Astrocyte (in vitro differentiated cells and primary cell): ENCODE data around the gene NUP93. TPM values are rescaled to one million over a fixed set of nuclear protein-coding genes. Genes with fewer than 3 reads are reported as not detected.
"Not testable (repeated sequence)": the region's sequence is repeated elsewhere in the genome, so short reads cannot be mapped to it uniquely, and the experiment has no call there.

Experiments
- DNase-seq: peaks from one replicate; pipeline ENCODE4 v3.0.0-alpha.2; 2010; ENCODE audit warnings: low read depth
- FAIRE-seq: peaks from 2 replicates; lab custom pipeline; 2011; peaks lifted over from hg19 to GRCh38; lab: Jason Lieb, UNC
- H2AFZ ChIP-seq: 2 replicates; pipeline ENCODE4 v1.6.0; 2012; ENCODE audit warnings: low read depth, low read length, inconsistent platforms
- H3K27ac ChIP-seq: 2 replicates; pipeline ENCODE4 v1.5.1; 2011; ENCODE audit warnings: low read depth, low read length, inconsistent platforms
- H3K27me3 ChIP-seq: 2 replicates; pipeline ENCODE4 v1.6.0; 2011; ENCODE audit warnings: low read length, inconsistent platforms; ENCODE audit not compliant: insufficient read depth
- H3K36me3 ChIP-seq: 2 replicates; pipeline ENCODE4 v1.5.1; 2011; ENCODE audit warnings: low read length, inconsistent platforms; ENCODE audit not compliant: insufficient read depth
- H3K4me1 ChIP-seq: 2 replicates; pipeline ENCODE4 v1.5.1; 2011; ENCODE audit warnings: low read length, inconsistent platforms; ENCODE audit not compliant: insufficient read depth
- H3K4me2 ChIP-seq: 2 replicates; pipeline ENCODE4 v1.6.0; 2012; ENCODE audit warnings: low read length, inconsistent platforms
- H3K4me3 ChIP-seq: 2 replicates; pipeline ENCODE4 v1.5.1; 2011; ENCODE audit warnings: low read depth, mild to moderate bottlenecking, low read length, inconsistent platforms; ENCODE audit not compliant: insufficient read depth
- H3K79me2 ChIP-seq: 2 replicates; pipeline ENCODE4 v1.6.0; 2012; ENCODE audit warnings: mild to moderate bottlenecking, low read length, inconsistent platforms; ENCODE audit not compliant: insufficient read depth
- H3K9ac ChIP-seq: 2 replicates; pipeline ENCODE4 v1.6.0; 2012; ENCODE audit warnings: mild to moderate bottlenecking, low read length, inconsistent platforms
- H3K9me3 ChIP-seq: 2 replicates; pipeline ENCODE4 v1.5.1; 2012; ENCODE audit warnings: low read depth, mild to moderate bottlenecking, low read length, inconsistent platforms; ENCODE audit not compliant: insufficient read depth
- H4K20me1 ChIP-seq: 2 replicates; pipeline ENCODE4 v1.6.0; 2012; ENCODE audit warnings: low read length, inconsistent platforms; ENCODE audit not compliant: insufficient read depth
- H3K27ac Mint-ChIP-seq: one replicate; pipeline ENCODE4 v1.8.0; 2021; ENCODE audit warnings: mild to moderate bottlenecking, mixed read lengths; ENCODE audit not compliant: unreplicated experiment
- H3K27me3 Mint-ChIP-seq: one replicate; pipeline ENCODE4 v1.8.0; 2021; ENCODE audit warnings: low read depth, mixed read lengths; ENCODE audit not compliant: unreplicated experiment
- H3K36me3 Mint-ChIP-seq: one replicate; pipeline ENCODE4 v1.8.0; 2021; ENCODE audit warnings: low read depth, mixed read lengths; ENCODE audit not compliant: unreplicated experiment
- H3K4me1 Mint-ChIP-seq: one replicate; pipeline ENCODE4 v1.8.0; 2021; ENCODE audit warnings: low read depth, mixed read lengths; ENCODE audit not compliant: unreplicated experiment
- H3K4me3 Mint-ChIP-seq: one replicate; pipeline ENCODE4 v1.8.0; 2021; ENCODE audit warnings: mild to moderate bottlenecking, moderate library complexity, mixed read lengths; ENCODE audit not compliant: unreplicated experiment
- H3K9me3 Mint-ChIP-seq: one replicate; pipeline ENCODE4 v1.8.0; 2021; ENCODE audit warnings: mild to moderate bottlenecking, mixed read lengths; ENCODE audit not compliant: unreplicated experiment
- CTCF ChIP-seq: IDR thresholded peaks from 2 replicates; pipeline ENCODE4 v1.5.1; 2011; ENCODE audit warnings: low read depth, mild to moderate bottlenecking, inconsistent platforms, low read length, moderate library complexity; ENCODE audit not compliant: insufficient read depth
- EZH2 ChIP-seq: IDR thresholded peaks from 2 replicates; pipeline ENCODE4 v1.6.1; 2012; ENCODE audit warnings: mild to moderate bottlenecking, low read length, inconsistent platforms; ENCODE audit not compliant: insufficient read depth
- total RNA-seq: library from RNA; stranded (reverse); gene quantifications from 2 replicates; pipeline ENCODE4 v1.2.1, GENCODE V29; 2021

Gene NUP93
- total RNA-seq, 1 donor from 2014 or later = 89.3 TPM

DNA sequence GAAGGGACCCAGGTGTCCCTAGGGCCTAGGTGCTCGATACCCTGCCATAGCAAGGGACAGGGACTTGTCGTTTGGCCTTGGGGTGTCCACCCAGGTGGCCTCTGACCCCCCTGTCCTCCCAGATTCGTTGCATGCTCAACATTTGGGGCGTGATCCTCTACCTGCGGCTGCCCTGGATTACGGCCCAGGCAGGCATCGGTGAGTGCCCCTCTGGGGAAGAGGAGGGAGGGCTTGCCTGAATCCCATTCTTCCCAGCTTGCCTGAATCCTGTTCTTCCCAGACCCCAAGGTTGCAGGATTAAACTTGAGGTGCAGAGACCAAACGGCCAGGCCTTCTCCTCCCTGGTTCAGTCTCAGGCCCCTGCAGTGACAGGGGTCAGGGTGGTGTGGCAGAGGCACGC, 138.2 kb downstream of the NUP93 start:
- no peak for FAIRE-seq
- H4K20me1 ChIP-seq = no peaks in the 10 kb centered on the region
- no peaks in the 10 kb centered on the region for H3K36me3 ChIP-seq
- no peaks in the 10 kb centered on the region for H3K79me2 ChIP-seq
- peaks cover 6% of the 10 kb centered on the region for H3K27me3 Mint-ChIP-seq
- no peaks in the 10 kb centered on the region for H3K4me1 ChIP-seq
- H3K4me2 ChIP-seq = no peak overlapping the region
- no peaks in the 10 kb centered on the region for H3K4me1 Mint-ChIP-seq
- no peak overlapping the region for H3K27ac Mint-ChIP-seq
- H3K9ac ChIP-seq = no peak overlapping the region
- H3K27me3 ChIP-seq = no peaks in the 10 kb centered on the region
- H3K4me3 ChIP-seq = no peak overlapping the region
- no peaks in the 10 kb centered on the region for H3K36me3 Mint-ChIP-seq
- TF ChIP-seq EZH2 (no peak), CTCF (no peak)
- DNase-seq = no peak
- no peak overlapping the region for H3K4me3 Mint-ChIP-seq
- no peak overlapping the region for H3K27ac ChIP-seq
- H2AFZ ChIP-seq = no peak overlapping the region
- no peaks in the 10 kb centered on the region for H3K9me3 Mint-ChIP-seq
- no peaks in the 10 kb centered on the region for H3K9me3 ChIP-seq

DNA sequence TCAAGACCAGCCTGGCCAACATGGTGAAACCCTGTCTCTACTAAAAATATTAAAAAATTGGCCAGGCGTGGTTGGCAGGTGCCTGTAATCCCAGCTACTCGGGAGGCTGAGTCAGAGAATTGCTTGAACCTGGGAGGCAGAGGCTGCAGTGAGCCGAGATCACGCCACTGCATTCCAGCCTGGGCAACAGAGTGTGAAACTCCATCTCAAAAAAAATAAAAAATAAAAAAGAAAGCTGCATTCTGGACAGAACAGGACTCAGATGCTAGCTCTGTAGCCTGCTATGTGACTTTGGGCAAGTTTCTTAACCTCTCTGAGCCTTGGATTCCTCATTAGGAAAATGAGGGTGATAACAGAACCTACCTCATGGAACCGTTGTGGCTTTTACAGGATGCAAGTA, 138.8 kb downstream of the NUP93 start:
- not testable (repeated sequence) for H3K4me2 ChIP-seq, H2AFZ ChIP-seq, H3K4me3 ChIP-seq, H3K9me3 Mint-ChIP-seq, DNase-seq, H3K27ac Mint-ChIP-seq, H3K9ac ChIP-seq, H3K4me3 Mint-ChIP-seq, H3K79me2 ChIP-seq, FAIRE-seq, H3K27me3 Mint-ChIP-seq, H3K27ac ChIP-seq, H3K36me3 ChIP-seq, H3K4me1 ChIP-seq, H3K36me3 Mint-ChIP-seq, H4K20me1 ChIP-seq, H3K4me1 Mint-ChIP-seq, H3K27me3 ChIP-seq, H3K9me3 ChIP-seq

DNA sequence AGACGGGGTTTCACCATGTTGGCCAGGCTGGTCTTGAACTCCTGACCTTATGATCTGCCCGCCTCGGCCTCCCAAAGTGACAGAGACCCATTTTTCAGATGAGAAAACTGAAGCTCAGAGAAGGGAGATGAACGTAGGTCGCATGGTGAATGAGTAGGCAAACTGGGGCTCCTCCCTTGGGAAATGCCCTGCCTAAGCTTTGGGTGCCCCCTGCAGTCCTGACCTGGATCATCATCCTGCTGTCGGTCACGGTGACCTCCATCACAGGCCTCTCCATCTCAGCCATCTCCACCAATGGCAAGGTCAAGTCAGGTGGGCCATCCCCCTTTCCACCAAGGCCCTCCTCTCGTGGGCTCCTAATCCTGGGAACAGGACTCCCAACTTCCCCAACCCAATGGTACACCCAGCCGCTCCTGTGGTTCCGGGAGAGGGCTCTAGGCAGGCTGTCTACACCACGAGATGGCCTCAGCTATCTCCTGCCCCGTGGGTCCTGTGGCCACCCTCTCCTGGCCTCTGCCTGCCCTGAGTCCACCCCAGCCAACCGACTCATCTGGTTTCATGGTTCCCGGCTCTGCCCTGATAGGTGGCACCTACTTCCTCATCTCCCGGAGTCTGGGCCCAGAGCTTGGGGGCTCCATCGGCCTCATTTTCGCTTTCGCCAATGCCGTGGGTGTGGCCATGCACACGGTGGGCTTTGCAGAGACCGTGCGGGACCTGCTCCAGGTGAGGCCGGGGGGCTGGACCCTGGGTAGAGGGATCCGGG, 139.8 kb downstream of the NUP93 start:
- no peak overlapping the region for H3K4me3 Mint-ChIP-seq
- no peaks in the 10 kb centered on the region for H3K36me3 Mint-ChIP-seq
- H3K9me3 Mint-ChIP-seq = no peaks in the 10 kb centered on the region
- TF ChIP-seq CTCF = no peak
- TF ChIP-seq EZH2 = no peak
- Histone ChIP-seq H3K27ac (no peak overlapping the region), H3K9ac (no peak overlapping the region), H3K27me3 (no peaks in the 10 kb centered on the region), H4K20me1 (no peaks in the 10 kb centered on the region), H2AFZ (no peak overlapping the region), H3K36me3 (no peaks in the 10 kb centered on the region), H3K79me2 (no peaks in the 10 kb centered on the region), H3K9me3 (no peaks in the 10 kb centered on the region), H3K4me2 (no peak overlapping the region), H3K4me3 (no peak overlapping the region), H3K4me1 (no peaks in the 10 kb centered on the region)
- FAIRE-seq = no peak
- peaks cover 6% of the 10 kb centered on the region for H3K27me3 Mint-ChIP-seq
- no peak overlapping the region for H3K27ac Mint-ChIP-seq
- no peak for DNase-seq
- H3K4me1 Mint-ChIP-seq = no peaks in the 10 kb centered on the region
